HG02870 (cell line): ENCODE data around the gene CCL13.

Source experiments
- ATAC-seq: cut with Tn5 transposase; IDR thresholded peaks from one replicate; pipeline ENCODE4 v1.9.1; 2021; ENCODE audit warnings: mild to moderate bottlenecking, moderate library complexity; ENCODE audit not compliant: unreplicated experiment

Gene CCL13

GRCh38 chr17:34361478-34362061 is 5.3 kb downstream of the CCL13 start:
- ATAC-seq = no peak

GRCh38 chr17:34363183-34363661 is 6.9 kb downstream of the CCL13 start, which contains the start of gene CCL1:
Gene CCL1, minus strand, starts transcription at chr17:34363233. Its CDS starts 72 bp downstream, at chr17:34363161.
- no peak for ATAC-seq

- ATAC-seq = no peak
These were observed 8.5 kb downstream of the CCL13 start for GRCh38 chr17:34364751-34365150.

GRCh38 chr17:34365340-34365739 is 9.1 kb downstream of the CCL13 start:
- ATAC-seq = no peak

GRCh38 chr17:34366010-34366409 is 9.7 kb downstream of the CCL13 start:
- no peak for ATAC-seq

GRCh38 chr17:34366529-34367107 is 10.3 kb downstream of the CCL13 start:
- ATAC-seq = no peak

DNA sequence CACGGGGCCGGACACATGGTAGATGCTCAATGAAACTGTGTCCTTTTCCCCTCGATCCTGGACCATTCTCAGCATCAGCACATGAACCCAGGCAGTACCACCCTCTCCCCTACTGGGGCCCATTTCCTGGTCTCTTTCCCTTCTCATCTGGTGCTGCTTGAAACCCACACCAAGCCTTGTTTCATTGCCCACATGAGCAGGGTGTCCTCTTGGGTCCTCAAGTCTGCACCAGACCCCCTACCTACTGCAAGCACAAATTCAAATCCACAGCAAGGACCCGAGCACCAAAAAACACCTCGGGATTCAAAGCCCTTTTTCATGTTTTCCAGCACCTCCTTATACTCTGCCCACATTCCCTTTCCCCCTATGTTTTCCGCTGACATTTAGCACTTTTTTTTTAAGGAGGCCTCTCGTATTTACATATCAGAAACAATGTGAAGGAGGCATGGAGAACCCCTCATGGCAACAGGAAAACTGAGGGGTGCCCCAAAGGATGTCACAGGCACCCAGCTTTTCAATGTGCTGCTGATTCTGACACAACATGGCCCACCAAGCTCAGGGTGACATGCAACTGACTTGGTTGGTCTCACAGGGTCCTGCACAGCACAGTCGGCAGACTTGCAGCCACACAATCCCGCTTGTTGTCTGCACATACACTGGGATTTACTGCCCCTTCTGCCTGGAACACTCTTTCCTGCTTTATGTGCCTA is 11.4 kb downstream of the CCL13 start:
- no peak for ATAC-seq

- no peak for ATAC-seq
These were observed 12.1 kb downstream of the CCL13 start for GRCh38 chr17:34368196-34368945.

DNA sequence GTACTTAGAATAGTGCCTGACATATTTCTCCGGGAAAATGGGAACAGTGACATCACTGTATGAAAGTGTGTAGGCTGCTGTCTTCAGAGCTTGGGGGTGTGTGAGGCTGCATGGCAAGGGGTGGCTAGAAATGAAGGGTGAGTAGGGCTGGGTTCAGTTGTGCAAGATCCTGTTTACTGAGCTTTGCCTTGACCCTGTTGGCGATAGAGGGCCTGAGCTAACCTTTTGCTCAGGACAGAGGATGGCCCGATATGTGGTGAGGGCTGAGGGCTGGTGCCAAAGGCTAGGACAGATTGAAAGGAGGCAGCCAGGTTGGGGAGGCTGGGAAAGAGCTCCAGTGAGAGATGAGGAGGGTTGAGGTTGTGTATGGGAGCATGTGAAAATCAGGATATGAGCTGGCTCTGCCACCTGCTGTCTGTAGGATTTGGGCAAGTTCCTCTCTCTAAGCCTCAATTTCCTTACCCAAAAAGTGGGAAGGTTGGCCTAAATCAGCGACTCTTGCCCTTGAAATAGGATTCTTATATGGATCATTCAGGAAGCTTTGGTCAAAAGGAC is 12.7 kb downstream of the CCL13 start:
- no peak for ATAC-seq

- no peak for ATAC-seq
These were observed 13.3 kb downstream of the CCL13 start for GRCh38 chr17:34369571-34369970.

DNA sequence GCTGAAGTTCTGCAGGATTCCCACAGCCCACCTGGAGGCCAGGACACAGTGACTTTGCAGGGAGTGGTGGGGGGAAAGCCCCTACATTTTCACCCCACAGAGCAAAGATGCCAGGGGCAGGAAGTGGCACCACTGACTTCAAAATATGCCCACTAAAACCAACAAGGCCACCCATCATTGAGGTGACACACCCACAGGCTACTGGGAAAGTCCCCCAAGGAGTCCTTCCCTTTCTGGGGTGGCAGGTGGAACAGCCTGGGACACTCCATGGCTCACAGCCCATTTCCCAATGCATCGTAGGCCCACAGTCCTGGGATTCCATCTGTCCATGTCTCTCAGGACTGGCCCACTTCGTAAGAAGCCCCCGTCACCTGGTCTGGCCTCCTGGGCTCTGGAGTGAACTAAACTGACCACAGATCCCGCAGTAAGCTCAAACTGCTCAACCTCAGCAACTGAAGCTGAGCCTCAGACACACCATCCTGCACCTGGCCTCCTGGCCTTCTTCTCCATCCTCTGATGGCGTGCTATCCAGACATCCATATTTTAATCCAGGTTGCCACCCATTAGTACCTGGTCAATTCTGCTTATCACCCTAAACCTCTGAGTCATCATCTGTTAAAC is 14.2 kb downstream of the CCL13 start:
- ATAC-seq = no peak

GRCh38 chr17:34370997-34371395 is 14.7 kb downstream of the CCL13 start:
- ATAC-seq = no peak

- ATAC-seq = no peak
These were observed 15.3 kb downstream of the CCL13 start for GRCh38 chr17:34371405-34372100.

DNA sequence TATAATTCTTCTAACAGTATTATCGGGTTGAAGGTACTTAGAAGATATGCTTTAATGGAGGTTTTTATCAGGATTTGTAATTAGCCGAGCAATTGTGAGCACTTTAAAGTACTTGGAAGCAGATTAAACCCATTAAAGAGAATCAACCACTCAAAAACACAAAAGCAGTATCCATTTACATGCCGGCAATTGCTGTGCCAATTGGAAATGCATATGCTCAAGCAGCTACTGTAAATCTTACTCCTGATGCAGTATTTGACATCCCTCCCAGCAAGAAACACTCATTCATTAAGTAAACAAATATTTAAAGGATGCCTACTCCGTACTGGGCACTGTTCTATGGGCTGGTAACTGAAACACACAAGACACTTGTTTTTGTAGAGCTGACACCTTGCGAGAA is 18.2 kb downstream of the CCL13 start:
- ATAC-seq = no peak

DNA sequence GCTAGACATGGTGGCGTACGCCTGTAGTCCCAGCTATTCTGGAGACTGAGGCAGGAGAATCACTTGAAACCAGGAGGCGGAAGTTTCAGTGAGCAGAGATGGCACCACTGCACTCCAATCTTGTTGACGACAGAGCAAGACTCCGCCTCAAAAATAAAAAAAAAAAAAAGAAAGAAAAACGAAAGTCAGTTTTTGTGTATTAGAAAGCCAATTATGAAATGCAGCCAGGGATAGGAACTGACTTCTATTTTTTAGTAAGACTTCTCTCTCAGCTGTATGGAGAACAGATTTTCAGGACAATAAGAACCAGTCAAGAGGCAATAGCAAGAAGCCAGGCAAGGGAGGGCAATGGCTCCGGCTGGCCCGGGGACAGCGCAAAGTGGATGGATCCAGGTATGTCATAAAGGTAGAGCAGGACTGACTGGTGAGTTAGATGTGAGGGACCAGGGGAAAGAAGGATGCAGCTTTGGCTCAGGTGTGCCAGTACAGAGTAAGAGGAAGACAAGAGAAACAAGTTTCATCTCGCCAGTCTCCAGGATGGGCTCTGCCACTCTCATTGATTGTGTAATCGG is 19.2 kb downstream of the CCL13 start:
- ATAC-seq = no peak

DNA sequence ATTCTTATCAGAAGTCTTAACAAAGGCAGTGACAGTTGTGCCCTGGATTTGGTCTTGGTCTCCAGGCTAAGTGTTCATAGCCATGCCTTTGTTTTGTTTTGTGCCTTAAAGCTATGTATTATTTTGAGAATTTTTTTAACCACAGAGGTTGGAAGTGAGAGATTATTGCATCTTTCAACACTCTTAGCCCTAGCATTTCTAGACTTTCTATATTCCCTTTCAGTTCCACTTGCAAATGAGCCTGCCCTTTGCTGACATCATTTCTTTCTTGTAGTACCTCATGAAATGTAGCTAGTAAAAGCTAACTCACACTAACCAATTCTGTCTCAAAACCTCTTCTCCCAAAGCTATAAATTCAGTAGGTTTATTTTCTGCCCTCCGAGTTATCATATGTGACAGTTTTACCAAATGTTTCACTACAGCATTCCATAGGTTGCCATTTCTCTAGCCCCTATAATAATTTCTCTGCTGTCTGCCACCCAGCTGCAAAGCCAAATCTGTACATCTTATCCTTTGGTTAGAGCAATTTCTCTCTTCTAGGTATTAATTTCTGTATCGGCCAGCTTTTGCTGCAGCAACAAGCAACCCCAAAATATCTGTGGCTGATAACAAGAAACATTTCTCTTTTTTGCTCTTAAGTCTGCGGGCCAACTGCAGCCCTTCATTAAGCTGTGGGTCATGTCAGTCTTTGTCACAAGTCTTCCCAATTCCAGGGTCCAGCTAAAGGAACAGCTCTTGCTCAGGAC is 21.0 kb downstream of the CCL13 start:
- ATAC-seq = peak; percentile 57

DNA sequence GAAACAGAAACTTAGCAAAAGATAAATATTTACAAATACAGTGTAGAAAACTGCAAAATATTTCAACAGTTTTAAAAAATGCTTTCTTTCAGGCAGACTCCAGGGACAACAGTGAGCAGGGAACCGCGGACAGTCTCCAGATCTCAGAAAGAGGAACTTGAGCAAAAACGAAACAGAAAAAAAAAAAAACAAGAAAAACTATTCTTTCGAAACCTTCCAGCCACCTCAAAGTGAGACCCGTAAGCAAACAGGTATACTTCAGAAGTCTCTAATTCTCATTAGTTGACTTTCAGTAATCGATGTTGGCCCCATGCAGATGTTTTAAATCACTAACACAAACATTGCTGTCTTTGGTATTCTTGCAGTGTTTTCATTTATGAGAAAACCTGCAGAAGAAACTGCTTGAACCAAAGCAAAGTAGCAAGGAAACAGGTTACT is 22.4 kb downstream of the CCL13 start:
- ATAC-seq = peak; percentile 70

DNA sequence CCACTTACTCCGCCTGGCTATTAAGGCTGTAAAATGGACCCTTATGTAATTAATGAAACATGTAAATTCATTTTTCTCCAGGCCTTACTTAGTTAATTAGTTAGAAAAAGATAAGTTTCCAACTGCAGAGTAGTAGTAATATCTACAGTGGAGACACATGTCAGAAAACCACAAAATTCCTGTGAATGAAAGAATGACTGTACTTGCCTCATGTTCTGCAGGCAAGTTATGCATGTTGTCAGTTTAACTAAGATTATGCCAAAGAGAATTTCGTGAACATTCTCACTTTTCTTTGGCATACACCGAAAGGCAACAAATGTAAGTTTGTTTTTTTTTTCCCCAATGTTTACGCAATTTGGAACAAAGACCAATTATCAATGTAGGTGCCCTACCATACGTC is 23.6 kb downstream of the CCL13 start:
- ATAC-seq = no peak

DNA sequence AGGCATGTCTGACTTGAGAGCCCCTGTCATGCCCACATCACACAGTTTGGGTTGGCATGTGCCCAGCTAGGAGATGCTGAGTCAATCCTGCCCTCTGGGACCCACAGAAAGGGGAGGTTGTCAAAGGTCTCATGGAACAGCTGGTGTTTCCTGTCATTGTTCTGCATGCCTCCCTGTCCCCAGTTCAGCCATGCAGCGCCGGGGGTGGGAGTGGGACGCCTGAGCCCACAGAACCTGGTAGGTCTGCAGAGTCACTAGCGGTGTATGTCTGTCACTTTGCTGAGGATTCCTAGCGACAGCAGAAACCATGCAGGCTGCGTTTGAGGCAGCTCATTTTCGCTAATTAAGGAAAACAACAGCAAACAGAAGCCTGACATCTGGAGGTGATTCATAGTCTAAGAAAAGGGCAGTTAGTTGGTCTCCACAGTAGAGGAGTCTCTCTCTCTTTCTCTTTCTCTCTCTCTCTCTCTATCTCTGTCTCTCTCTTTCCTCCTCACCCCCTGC is 26.4 kb downstream of the CCL13 start:
- no peak for ATAC-seq
